CD4-positive, alpha-beta T cell (primary cell): Measurements from ENCODE around the gene NRIP1. TPM values are rescaled to one million over a fixed set of nuclear protein-coding genes. Genes with fewer than 3 reads are reported as not detected.
A peak's percentile ranks its signal among the peaks of the same experiment; 100 is the strongest.

Experiments
- ATAC-seq: fragments of 200-7000 bp; cut with Tn5 transposase; one replicate; pipeline ENCODE4 v1.10.0; 2022; ENCODE audit warnings: mild to moderate bottlenecking; ENCODE audit not compliant: poor library complexity
- CTCF ChIA-PET: fragments of 350-600 bp; sonication (Branson Sonifier 250); formaldehyde crosslinking; loops from one replicate; lab custom pipeline; 2021; ENCODE audit warnings: antibody characterized with exemption, inconsistent platforms; lab: Charles Lee
- POLR2A ChIA-PET: fragments of 350-600 bp; sonication (Branson Sonifier 250); formaldehyde crosslinking; loops from one replicate; lab custom pipeline; 2021; ENCODE audit warnings: antibody characterized with exemption, inconsistent platforms; lab: Charles Lee
- DNase-seq, 14 experiments: peaks; one replicate each; pipeline ENCODE4 v3.0.0-alpha.2; 2013 to 2020; ENCODE audit warnings: mixed read lengths in 2 of 14
- H3K27ac ChIP-seq, 2 donors: one replicate each; pipeline versions ENCODE4 v1.5.1 to v1.7.0; 2013; ENCODE audit warnings: low read length in 2 of 2, low read depth in 1 of 2, mild to moderate bottlenecking in 1 of 2
- H3K27me3 ChIP-seq, 2 experiments: 1 replicate in 1 of 2; 2 replicates in 1 of 2; pipeline versions ENCODE4 v1.6.1 to v1.7.0; 2013; ENCODE audit warnings: low read length in 2 of 2, control low read depth in 1 of 2, mild to moderate bottlenecking in 1 of 2, moderate library complexity in 1 of 2; ENCODE audit not compliant: insufficient read depth in 2 of 2, control insufficient read depth in 1 of 2
- H3K36me3 ChIP-seq: one replicate; pipeline ENCODE4 v1.6.1; 2013; ENCODE audit warnings: low read length, control low read depth; ENCODE audit not compliant: insufficient read depth
- H3K4me1 ChIP-seq: one replicate; pipeline ENCODE4 v1.6.1; 2013; ENCODE audit warnings: low read length, control low read depth; ENCODE audit not compliant: insufficient read depth
- H3K4me3 ChIP-seq: one replicate; pipeline ENCODE4 v1.5.1; 2013; ENCODE audit warnings: mild to moderate bottlenecking, low read length, moderate library complexity
- H3K9me3 ChIP-seq, 2 experiments: 1 replicate in 1 of 2; 2 replicates in 1 of 2; pipeline versions ENCODE4 v1.6.1 to v1.7.0; 2013; ENCODE audit warnings: low read length in 2 of 2, mild to moderate bottlenecking in 2 of 2, control low read depth in 1 of 2, moderate library complexity in 1 of 2; ENCODE audit not compliant: control insufficient read depth in 1 of 2, insufficient read depth in 1 of 2
- H3K27ac Mint-ChIP-seq: one replicate; pipeline ENCODE4 v1.8.0; 2020; ENCODE audit warnings: mixed read lengths
- H3K27me3 Mint-ChIP-seq: one replicate; pipeline ENCODE4 v1.8.0; 2021; ENCODE audit warnings: mixed read lengths
- H3K36me3 Mint-ChIP-seq: one replicate; pipeline ENCODE4 v1.8.0; 2021; ENCODE audit warnings: low read depth, mixed read lengths
- H3K4me1 Mint-ChIP-seq: one replicate; pipeline ENCODE4 v1.8.0; 2021; ENCODE audit warnings: low read depth, mixed read lengths
- H3K4me3 Mint-ChIP-seq: one replicate; pipeline ENCODE4 v1.8.0; 2020; ENCODE audit warnings: mild to moderate bottlenecking, mixed read lengths
- H3K9me3 Mint-ChIP-seq: one replicate; pipeline ENCODE4 v1.8.0; 2020; ENCODE audit warnings: mixed read lengths
- intact Hi-C, 2 experiments: fragments of 100-400 bp; cut with DNase I in 1 of 2; cut with micrococcal nuclease in 1 of 2; formaldehyde crosslinking; loops; one replicate each; pipeline versions ENCODE4 v1.15.1 to v1.9.0; 2023 to 2025; cut with DNase I, micrococcal nuclease
- total RNA-seq, 174 experiments: library from RNA in 2 of 174; stranded (reverse) in 2 of 174; gene quantifications; one replicate each; pipeline ENCODE4 v1.2.3 and lab custom pipeline; 2021 to 2026
- TF ChIP-seq, protein P1 (sequence below): fragments of 200-600 bp; IDR thresholded peaks from one replicate; pipeline ENCODE4 v1.8.0; 2022; ENCODE audit warnings: antibody characterized with exemption, mild to moderate bottlenecking

The NRIP1 gene
- total RNA-seq, 2 experiments from 2014 or later, result 41.6 to 50.1 TPM

GRCh38 chr21:15051644-15052458 lies 12.9 kb downstream of the NRIP1 start:
- no peaks in the 10 kb centered on the region for H3K27me3 Mint-ChIP-seq
- H3K36me3 ChIP-seq, result no peaks in the 10 kb centered on the region
- intact Hi-C loops, result no loop called here
- peak overlapping the region; percentile 15 for H3K4me3 ChIP-seq
- H3K9me3 ChIP-seq, result peaks cover 0 to 4% of the 10 kb centered on the region in 2 experiments
- peaks cover 82% of the 10 kb centered on the region for H3K4me1 Mint-ChIP-seq
- H3K36me3 Mint-ChIP-seq, result no peaks in the 10 kb centered on the region
- ChIA-PET POLR2A (interaction anchor here (1.4 to 1.6 kb wide), 2 partner anchors 13 to 47 kb away, joined by 5 read pairs; partner anchors contain the start of gene NRIP1), CTCF (no interaction called here)
- H3K27ac Mint-ChIP-seq, result no peak overlapping the region
- ATAC-seq (no peak), DNase-seq (no peak)
- H3K27ac ChIP-seq, result no peak overlapping the region
- H3K4me1 ChIP-seq, result peaks cover 14% of the 10 kb centered on the region
- TF ChIP-seq, protein P1, sequence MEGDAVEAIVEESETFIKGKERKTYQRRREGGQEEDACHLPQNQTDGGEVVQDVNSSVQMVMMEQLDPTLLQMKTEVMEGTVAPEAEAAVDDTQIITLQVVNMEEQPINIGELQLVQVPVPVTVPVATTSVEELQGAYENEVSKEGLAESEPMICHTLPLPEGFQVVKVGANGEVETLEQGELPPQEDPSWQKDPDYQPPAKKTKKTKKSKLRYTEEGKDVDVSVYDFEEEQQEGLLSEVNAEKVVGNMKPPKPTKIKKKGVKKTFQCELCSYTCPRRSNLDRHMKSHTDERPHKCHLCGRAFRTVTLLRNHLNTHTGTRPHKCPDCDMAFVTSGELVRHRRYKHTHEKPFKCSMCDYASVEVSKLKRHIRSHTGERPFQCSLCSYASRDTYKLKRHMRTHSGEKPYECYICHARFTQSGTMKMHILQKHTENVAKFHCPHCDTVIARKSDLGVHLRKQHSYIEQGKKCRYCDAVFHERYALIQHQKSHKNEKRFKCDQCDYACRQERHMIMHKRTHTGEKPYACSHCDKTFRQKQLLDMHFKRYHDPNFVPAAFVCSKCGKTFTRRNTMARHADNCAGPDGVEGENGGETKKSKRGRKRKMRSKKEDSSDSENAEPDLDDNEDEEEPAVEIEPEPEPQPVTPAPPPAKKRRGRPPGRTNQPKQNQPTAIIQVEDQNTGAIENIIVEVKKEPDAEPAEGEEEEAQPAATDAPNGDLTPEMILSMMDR, result no peak
- H3K27me3 ChIP-seq, result no peaks in the 10 kb centered on the region
- peak overlapping the region; percentile 79 for H3K4me3 Mint-ChIP-seq
- no peaks in the 10 kb centered on the region for H3K9me3 Mint-ChIP-seq

GRCh38 chr21:15050568-15051377 lies 14.0 kb downstream of the NRIP1 start:
- Mint-ChIP-seq H3K4me1 (peaks cover 85% of the 10 kb centered on the region), H3K27me3 (no peaks in the 10 kb centered on the region), H3K36me3 (no peaks in the 10 kb centered on the region), H3K9me3 (no peaks in the 10 kb centered on the region), H3K27ac (peak overlapping the region; percentile 34), H3K4me3 (peak overlapping the region; percentile 79)
- Histone ChIP-seq H3K9me3 (peaks cover 0 to 4% of the 10 kb centered on the region in 2 experiments), H3K27me3 (no peaks in the 10 kb centered on the region), H3K4me3 (no peak overlapping the region), H3K36me3 (no peaks in the 10 kb centered on the region), H3K27ac (no peak overlapping the region), H3K4me1 (peaks cover 14% of the 10 kb centered on the region)
- ChIA-PET CTCF (no interaction called here), POLR2A (interaction anchor here (1.4 to 1.6 kb wide), 2 partner anchors 14 to 46 kb away, joined by 5 read pairs; partner anchors contain the start of gene NRIP1)
- ATAC-seq, result peak; percentile 32
- DNase-seq, result peak in 1 of 14 experiments; percentile 5
- TF ChIP-seq, protein P1, result no peak
- intact Hi-C loops, result no loop called here

GRCh38 chr21:15045017-15045416 lies 19.8 kb downstream of the NRIP1 start:
- Histone ChIP-seq H3K36me3 (peaks cover 10% of the 10 kb centered on the region), H3K9me3 (peaks cover 0 to 4% of the 10 kb centered on the region in 2 experiments), H3K27me3 (no peaks in the 10 kb centered on the region), H3K4me3 (no peak overlapping the region), H3K27ac (no peak overlapping the region), H3K4me1 (no peaks in the 10 kb centered on the region)
- Mint-ChIP-seq H3K4me3 (no peak overlapping the region), H3K36me3 (peaks cover 42% of the 10 kb centered on the region), H3K4me1 (peaks cover 61% of the 10 kb centered on the region), H3K9me3 (peaks cover 3% of the 10 kb centered on the region), H3K27ac (no peak overlapping the region), H3K27me3 (no peaks in the 10 kb centered on the region)
- DNase-seq (no peak), ATAC-seq (no peak)
- POLR2A ChIA-PET, result interaction anchor here (1.2 kb wide), 1 partner anchor 40 kb away, joined by 4 read pairs; no protein-coding TSS in a partner anchor
- TF ChIP-seq, protein P1, result no peak
- intact Hi-C loops, result loop anchor here in 1 of 2 experiments (5.0 kb wide), 1 partner anchor 33 kb away; no protein-coding TSS in a partner anchor
- CTCF ChIA-PET, result interaction anchor here (1.2 kb wide), 1 partner anchor 10 kb away, joined by 3 read pairs; no protein-coding TSS in a partner anchor
